GM23338 (cell line): ENCODE results near the gene SYT9. TPM values are rescaled to one million over a fixed set of nuclear protein-coding genes. Genes with fewer than 3 reads are reported as not detected.

Source experiments
- ATAC-seq: fragments of 200-7000 bp; cut with Tn5 transposase; 3 replicates; pipeline ENCODE4 v1.9.1; 2020
- DNase-seq: peaks from one replicate; pipeline ENCODE4 v3.0.0-alpha.2; 2015; ENCODE audit warnings: low spot score
- H2AFZ ChIP-seq: fragments of 200-600 bp; sonication (generic); 2 replicates; pipeline ENCODE4 v1.8.0; 2016; ENCODE audit warnings: antibody characterized with exemption, mild to moderate bottlenecking, moderate library complexity
- H3F3A ChIP-seq: fragments of 200-600 bp; sonication (generic); replicated peaks from 2 replicates; pipeline ENCODE4 v1.8.0; 2017; ENCODE audit warnings: antibody characterized with exemption, mixed run types, low read depth
- H3K27ac ChIP-seq: fragments of 200-600 bp; sonication (generic); 2 replicates; pipeline ENCODE4 v1.6.1; 2016; ENCODE audit warnings: low read depth
- H3K27me3 ChIP-seq: fragments of 200-600 bp; sonication (generic); 2 replicates; pipeline ENCODE4 v1.8.0; 2016; ENCODE audit warnings: mild to moderate bottlenecking, mixed run types, moderate library complexity; ENCODE audit not compliant: insufficient read depth
- H3K36me3 ChIP-seq: fragments of 200-600 bp; sonication (generic); 2 replicates; pipeline ENCODE4 v1.8.0; 2016; ENCODE audit warnings: mild to moderate bottlenecking; ENCODE audit not compliant: insufficient read depth
- H3K4me1 ChIP-seq: fragments of 200-600 bp; sonication (generic); 2 replicates; pipeline ENCODE4 v1.8.0; 2016; ENCODE audit warnings: mild to moderate bottlenecking, moderate library complexity; ENCODE audit not compliant: insufficient read depth
- H3K4me2 ChIP-seq: fragments of 200-600 bp; sonication (generic); 2 replicates; pipeline ENCODE4 v1.7.1; 2017; ENCODE audit warnings: mixed run types
- H3K4me3 ChIP-seq: fragments of 200-600 bp; sonication (generic); 2 replicates; pipeline ENCODE4 v1.6.1; 2016; ENCODE audit warnings: mixed run types
- H3K79me2 ChIP-seq: fragments of 200-600 bp; sonication (generic); replicated peaks from 2 replicates; pipeline ENCODE4 v1.8.0; 2017; ENCODE audit warnings: mild to moderate bottlenecking; ENCODE audit not compliant: insufficient read depth
- H3K9me2 ChIP-seq: fragments of 200-600 bp; sonication (generic); 2 replicates; pipeline ENCODE4 v1.8.0; 2017; ENCODE audit not compliant: insufficient read depth
- H4K20me1 ChIP-seq: fragments of 200-600 bp; sonication (generic); replicated peaks from 2 replicates; pipeline ENCODE4 v1.8.0; 2017; ENCODE audit warnings: mild to moderate bottlenecking; ENCODE audit not compliant: insufficient read depth
- H3K27ac Mint-ChIP-seq: 2 replicates; pipeline ENCODE4 v1.8.0; 2020; ENCODE audit warnings: inconsistent platforms, mild to moderate bottlenecking, moderate library complexity, mixed read lengths
- H3K27me3 Mint-ChIP-seq: 3 replicates; pipeline ENCODE4 v1.8.0; 2022; ENCODE audit warnings: low read depth, mild to moderate bottlenecking, moderate library complexity, mixed read lengths, inconsistent platforms; ENCODE audit not compliant: insufficient read depth, poor library complexity
- H3K36me3 Mint-ChIP-seq: 3 replicates; pipeline ENCODE4 v1.8.0; 2021; ENCODE audit warnings: low read depth, mild to moderate bottlenecking, inconsistent platforms, moderate library complexity, mixed read lengths
- H3K4me1 Mint-ChIP-seq: 3 replicates; pipeline ENCODE4 v1.8.0; 2020; ENCODE audit warnings: mild to moderate bottlenecking, inconsistent platforms, mixed read lengths
- H3K4me3 Mint-ChIP-seq: 3 replicates; pipeline ENCODE4 v1.8.0; 2021; ENCODE audit warnings: moderate library complexity, mild to moderate bottlenecking, inconsistent platforms, mixed read lengths
- H3K9me3 Mint-ChIP-seq: 3 replicates; pipeline ENCODE4 v1.8.0; 2020; ENCODE audit warnings: moderate library complexity, mild to moderate bottlenecking, inconsistent platforms, mixed read lengths
- CREB1 ChIP-seq: fragments of 250-450 bp; sonication (Bioruptor Pico); IDR thresholded peaks from 2 replicates; pipeline ENCODE4 v1.5.0; 2020; ENCODE audit warnings: low read depth, mild to moderate bottlenecking, moderate library complexity
- CTCF ChIP-seq, 2 experiments: fragments of 200-600 bp in 1 of 2; sonication (generic) in 1 of 2; conservative IDR thresholded peaks; 2 replicates each; pipeline versions ENCODE4 v1.5.1 to v1.6.1; 2016 to 2017; ENCODE audit warnings: antibody characterized with exemption in 2 of 2, low read depth in 2 of 2, mild to moderate bottlenecking in 2 of 2, moderate library complexity in 1 of 2
- ETS1 ChIP-seq: IDR thresholded peaks from 2 replicates; pipeline ENCODE4 v1.6.1; 2016; ENCODE audit warnings: antibody characterized with exemption
- EZH2 ChIP-seq: fragments of 200-600 bp; sonication (generic); IDR thresholded peaks from one replicate; pipeline ENCODE4 v1.8.0; 2017; ENCODE audit warnings: antibody characterized with exemption, mild to moderate bottlenecking, low read depth; ENCODE audit not compliant: unreplicated experiment
- EZH2phosphoT487 ChIP-seq: fragments of 200-600 bp; sonication (generic); IDR thresholded peaks from one replicate; pipeline ENCODE4 v1.8.1; 2018; ENCODE audit warnings: antibody characterized with exemption; ENCODE audit not compliant: unreplicated experiment
- POLR2AphosphoS5 ChIP-seq: IDR thresholded peaks from 2 replicates; pipeline ENCODE4 v1.6.1; 2016; ENCODE audit warnings: antibody characterized with exemption, low read depth
- REST ChIP-seq: IDR thresholded peaks from one replicate; pipeline ENCODE4 v1.6.1; 2018; ENCODE audit warnings: antibody characterized with exemption; ENCODE audit not compliant: unreplicated experiment
- STAT1 ChIP-seq: IDR thresholded peaks from one replicate; pipeline ENCODE4 v1.6.1; 2016; ENCODE audit warnings: antibody characterized with exemption; ENCODE audit not compliant: unreplicated experiment
- polyA plus RNA-seq: library from polyadenylated mRNA; unstranded; fragments of >200 nt; fragmentation: Nextera tagmentation; extraction: Ambion mirVana; gene quantifications from 2 replicates; pipeline ENCODE4 v1.2.1, GENCODE V29; 2016
- total RNA-seq: library from RNA; depleted of rRNA; stranded (reverse); fragments of >200 nt; shearing (Covaris generic); gene quantifications from 2 replicates; pipeline ENCODE4 v1.2.3, GENCODE V29; 2014
- TF ChIP-seq, protein P1 (sequence below): fragments of 250-450 bp; sonication (Bioruptor Pico); IDR thresholded peaks from 2 replicates; pipeline ENCODE4 v1.5.0; 2020; ENCODE audit warnings: mild to moderate bottlenecking, moderate library complexity

The SYT9 gene
- total and polyA plus RNA-seq, 2 experiments from 2014 or later, result 0.91 to 2.4 TPM

DNA sequence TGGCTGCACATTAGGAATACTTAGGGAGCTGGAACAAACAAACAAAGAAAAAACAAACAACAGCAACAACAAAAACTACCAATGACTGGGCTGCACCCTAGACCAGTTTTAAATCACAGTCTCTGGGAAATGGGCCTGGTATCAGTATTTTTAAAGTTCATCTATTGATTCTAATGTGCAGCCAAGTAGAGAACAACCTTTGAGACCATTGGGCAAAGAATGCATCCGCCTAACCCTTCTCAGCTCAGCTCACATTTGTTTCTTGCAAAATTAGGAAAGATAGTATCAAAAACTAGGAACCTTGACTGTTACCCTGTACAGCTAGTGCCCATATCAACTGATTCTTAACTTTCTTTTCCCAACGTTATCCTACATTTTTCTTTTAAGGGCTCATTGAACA, 5.2 kb downstream of the SYT9 start (continued):
- no peak for TF ChIP-seq REST
- TF ChIP-seq EZH2, result no peak
- TF ChIP-seq CTCF (conservative IDR thresholded peaks at IDR 0.05; ENCODE audit: low read depth in 2 of 2), result no peak
- TF ChIP-seq EZH2phosphoT487, result no peak
- TF ChIP-seq CREB1 (CRISPR knock-in tag), result no peak
- no peak for TF ChIP-seq ETS1
- TF ChIP-seq POLR2AphosphoS5, result no peak

- Histone ChIP-seq H3K4me2 (no peak overlapping the region), H2AFZ (no peak overlapping the region), H3K9me2 (peaks cover 3% of the 10 kb centered on the region; the same call in 1 of the 2 replicates), H3K4me3 (no peak overlapping the region), H3K4me1 (peaks cover 11% of the 10 kb centered on the region), H3F3A (no peaks in the 10 kb centered on the region), H3K27ac (no peak overlapping the region), H3K27me3 (peaks cover 27% of the 10 kb centered on the region), H3K36me3 (no peaks in the 10 kb centered on the region), H3K79me2 (no peaks in the 10 kb centered on the region), H4K20me1 (no peaks in the 10 kb centered on the region)
- H3K27me3 Mint-ChIP-seq, result peaks cover 16% of the 10 kb centered on the region
- H3K36me3 Mint-ChIP-seq, result no peaks in the 10 kb centered on the region
- no peaks in the 10 kb centered on the region for H3K9me3 Mint-ChIP-seq
- DNase-seq (no peak), ATAC-seq (no peak)
- H3K27ac Mint-ChIP-seq, result no peak overlapping the region
- H3K4me3 Mint-ChIP-seq, result no peak overlapping the region
- peaks cover 18% of the 10 kb centered on the region; the same call in 2 of the 3 replicates for H3K4me1 Mint-ChIP-seq
- TF ChIP-seq ETS1 (no peak), STAT1 (no peak)
- TF ChIP-seq, protein P1, sequence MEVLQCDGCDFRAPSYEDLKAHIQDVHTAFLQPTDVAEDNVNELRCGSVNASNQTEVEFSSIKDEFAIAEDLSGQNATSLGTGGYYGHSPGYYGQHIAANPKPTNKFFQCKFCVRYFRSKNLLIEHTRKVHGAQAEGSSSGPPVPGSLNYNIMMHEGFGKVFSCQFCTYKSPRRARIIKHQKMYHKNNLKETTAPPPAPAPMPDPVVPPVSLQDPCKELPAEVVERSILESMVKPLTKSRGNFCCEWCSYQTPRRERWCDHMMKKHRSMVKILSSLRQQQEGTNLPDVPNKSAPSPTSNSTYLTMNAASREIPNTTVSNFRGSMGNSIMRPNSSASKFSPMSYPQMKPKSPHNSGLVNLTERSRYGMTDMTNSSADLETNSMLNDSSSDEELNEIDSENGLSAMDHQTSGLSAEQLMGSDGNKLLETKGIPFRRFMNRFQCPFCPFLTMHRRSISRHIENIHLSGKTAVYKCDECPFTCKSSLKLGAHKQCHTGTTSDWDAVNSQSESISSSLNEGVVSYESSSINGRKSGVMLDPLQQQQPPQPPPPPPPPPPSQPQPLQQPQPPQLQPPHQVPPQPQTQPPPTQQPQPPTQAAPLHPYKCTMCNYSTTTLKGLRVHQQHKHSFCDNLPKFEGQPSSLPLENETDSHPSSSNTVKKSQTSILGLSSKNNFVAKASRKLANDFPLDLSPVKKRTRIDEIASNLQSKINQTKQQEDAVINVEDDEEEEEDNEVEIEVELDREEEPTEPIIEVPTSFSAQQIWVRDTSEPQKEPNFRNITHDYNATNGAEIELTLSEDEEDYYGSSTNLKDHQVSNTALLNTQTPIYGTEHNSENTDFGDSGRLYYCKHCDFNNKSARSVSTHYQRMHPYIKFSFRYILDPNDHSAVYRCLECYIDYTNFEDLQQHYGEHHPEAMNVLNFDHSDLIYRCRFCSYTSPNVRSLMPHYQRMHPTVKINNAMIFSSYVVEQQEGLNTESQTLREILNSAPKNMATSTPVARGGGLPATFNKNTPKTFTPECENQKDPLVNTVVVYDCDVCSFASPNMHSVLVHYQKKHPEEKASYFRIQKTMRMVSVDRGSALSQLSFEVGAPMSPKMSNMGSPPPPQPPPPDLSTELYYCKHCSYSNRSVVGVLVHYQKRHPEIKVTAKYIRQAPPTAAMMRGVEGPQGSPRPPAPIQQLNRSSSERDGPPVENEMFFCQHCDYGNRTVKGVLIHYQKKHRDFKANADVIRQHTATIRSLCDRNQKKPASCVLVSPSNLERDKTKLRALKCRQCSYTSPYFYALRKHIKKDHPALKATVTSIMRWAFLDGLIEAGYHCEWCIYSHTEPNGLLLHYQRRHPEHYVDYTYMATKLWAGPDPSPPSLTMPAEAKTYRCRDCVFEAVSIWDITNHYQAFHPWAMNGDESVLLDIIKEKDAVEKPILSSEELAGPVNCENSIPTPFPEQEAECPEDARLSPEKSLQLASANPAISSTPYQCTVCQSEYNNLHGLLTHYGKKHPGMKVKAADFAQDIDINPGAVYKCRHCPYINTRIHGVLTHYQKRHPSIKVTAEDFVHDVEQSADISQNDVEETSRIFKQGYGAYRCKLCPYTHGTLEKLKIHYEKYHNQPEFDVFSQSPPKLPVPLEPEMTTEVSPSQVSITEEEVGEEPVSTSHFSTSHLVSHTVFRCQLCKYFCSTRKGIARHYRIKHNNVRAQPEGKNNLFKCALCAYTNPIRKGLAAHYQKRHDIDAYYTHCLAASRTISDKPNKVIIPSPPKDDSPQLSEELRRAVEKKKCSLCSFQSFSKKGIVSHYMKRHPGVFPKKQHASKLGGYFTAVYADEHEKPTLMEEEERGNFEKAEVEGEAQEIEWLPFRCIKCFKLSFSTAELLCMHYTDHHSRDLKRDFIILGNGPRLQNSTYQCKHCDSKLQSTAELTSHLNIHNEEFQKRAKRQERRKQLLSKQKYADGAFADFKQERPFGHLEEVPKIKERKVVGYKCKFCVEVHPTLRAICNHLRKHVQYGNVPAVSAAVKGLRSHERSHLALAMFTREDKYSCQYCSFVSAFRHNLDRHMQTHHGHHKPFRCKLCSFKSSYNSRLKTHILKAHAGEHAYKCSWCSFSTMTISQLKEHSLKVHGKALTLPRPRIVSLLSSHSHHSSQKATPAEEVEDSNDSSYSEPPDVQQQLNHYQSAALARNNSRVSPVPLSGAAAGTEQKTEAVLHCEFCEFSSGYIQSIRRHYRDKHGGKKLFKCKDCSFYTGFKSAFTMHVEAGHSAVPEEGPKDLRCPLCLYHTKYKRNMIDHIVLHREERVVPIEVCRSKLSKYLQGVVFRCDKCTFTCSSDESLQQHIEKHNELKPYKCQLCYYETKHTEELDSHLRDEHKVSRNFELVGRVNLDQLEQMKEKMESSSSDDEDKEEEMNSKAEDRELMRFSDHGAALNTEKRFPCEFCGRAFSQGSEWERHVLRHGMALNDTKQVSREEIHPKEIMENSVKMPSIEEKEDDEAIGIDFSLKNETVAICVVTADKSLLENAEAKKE (CRISPR knock-in tag), result no peak
Measured at GRCh38 chr11:7257724-7258123, 6.0 kb downstream of the SYT9 start.
